HG02642 (cell line): Measurements from ENCODE around the gene ADH4.
"Not testable (repeated sequence)": the region's sequence is repeated elsewhere in the genome, so short reads cannot be mapped to it uniquely, and the experiment has no call there.

Source experiments
- ATAC-seq: cut with Tn5 transposase; IDR thresholded peaks from one replicate; pipeline ENCODE4 v1.9.1; 2021; ENCODE audit warnings: mild to moderate bottlenecking; ENCODE audit not compliant: unreplicated experiment, poor library complexity

Gene ADH4

DNA sequence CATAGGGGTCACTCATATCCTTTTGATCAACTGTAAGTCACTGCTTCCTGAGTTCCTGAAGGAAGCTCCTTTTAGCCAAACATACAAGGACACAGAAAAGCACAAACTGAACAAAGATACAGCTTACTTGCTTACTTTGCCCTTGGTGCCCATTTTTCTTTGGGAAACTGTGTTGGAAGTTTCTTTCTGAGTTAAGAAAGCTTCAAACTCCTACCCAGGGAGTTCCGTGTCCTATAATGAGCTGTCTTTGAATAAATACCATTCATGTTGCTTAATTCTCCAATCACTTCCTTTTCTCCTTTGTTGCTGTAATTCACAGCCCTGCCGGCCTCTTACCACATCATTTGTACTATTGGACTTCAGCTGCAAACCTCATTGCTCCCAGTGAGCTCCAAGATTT is at the start of gene ADH4:
Gene ADH4, minus strand, starts transcription at position 228 of the 400 bp plus-strand sequence. Its CDS starts 75 bp downstream, at position 153.
- no peak for ATAC-seq

DNA sequence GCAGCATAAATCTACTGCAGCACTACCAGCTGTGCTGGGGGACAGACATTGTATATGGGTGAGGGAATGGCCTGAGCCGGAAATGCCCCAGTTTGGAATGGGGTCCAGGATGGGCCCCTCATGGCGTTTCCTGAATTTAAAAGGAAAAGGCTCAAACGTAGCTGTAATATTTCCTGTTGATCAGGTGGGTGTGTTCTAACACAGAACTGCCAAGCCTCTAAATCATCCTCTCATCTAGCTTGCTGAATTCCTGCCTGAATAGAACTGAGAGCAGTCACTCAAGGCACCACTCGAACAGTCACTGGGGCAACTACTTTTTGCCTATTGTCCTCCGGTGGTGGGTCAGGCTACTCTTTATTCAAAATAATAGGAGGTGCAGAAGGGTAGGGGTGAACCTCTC is 46.2 kb upstream of the ADH4 start:
- ATAC-seq: no peak

DNA sequence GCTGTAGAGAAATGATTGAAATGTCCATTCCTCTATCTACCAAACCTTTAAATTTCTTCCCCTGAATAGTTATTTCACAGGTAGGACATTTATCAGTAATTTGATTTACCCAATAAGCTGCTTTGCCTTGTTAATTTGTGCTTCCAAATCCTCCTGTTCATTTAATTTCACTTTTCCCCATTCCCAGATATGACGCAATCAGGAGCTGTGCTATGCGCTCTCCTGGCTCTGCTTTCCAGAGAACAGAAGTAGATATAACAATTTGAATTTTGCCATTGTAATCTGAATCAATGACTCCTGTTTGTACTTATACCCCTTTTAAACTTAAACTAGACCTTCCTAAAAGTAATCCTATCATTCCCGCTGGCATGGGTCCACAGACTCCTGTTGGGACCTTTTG is 45.8 kb upstream of the ADH4 start:
- not testable (repeated sequence) for ATAC-seq

DNA sequence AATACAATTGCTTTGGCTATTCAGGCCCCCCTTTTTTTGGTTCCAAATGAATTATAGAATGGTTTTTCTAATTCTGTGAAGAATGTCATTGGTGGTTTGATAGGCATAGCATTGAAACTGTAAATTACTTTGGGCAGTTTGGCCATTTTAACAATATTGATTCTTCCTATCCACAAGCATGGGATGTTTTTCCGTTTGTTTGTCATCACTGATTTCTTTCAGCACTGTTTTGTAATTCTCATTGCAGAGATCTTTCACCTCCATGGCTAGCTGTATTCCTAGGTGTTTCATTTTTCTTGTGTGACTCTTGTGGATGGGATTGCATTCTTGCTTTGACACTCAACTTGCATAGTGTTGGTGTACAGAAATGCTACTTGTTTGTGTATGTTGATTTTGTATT is 41.9 kb upstream of the ADH4 start:
- no peak for ATAC-seq

DNA sequence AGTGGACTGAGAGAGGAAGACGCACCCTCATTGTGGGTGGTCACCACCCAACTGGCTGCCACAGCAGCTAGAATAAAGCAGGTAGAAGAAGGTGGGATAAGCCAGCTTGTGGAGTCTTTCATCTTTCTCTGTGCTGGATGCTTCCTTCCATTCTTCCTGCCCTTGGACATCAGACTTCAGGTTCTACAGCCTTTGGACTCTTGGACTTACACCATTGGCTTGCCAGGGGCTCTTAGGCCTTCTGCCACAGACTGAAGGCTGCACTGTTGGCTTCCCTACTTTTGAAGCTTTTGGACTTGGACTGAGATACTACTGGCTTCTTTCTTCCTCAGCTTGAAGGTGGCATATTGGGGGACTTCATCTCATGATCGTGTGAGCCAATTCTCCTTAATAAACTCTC is 41.5 kb upstream of the ADH4 start:
- ATAC-seq: no peak

GRCh38 chr4:99180382-99181070 is 36.4 kb upstream of the ADH4 start:
- no peak for ATAC-seq

- ATAC-seq: no peak
Measured at GRCh38 chr4:99179626-99180025, 35.5 kb upstream of the ADH4 start.

GRCh38 chr4:99179178-99179577 is 35.1 kb upstream of the ADH4 start:
- ATAC-seq: no peak

- ATAC-seq: no peak
Measured at GRCh38 chr4:99166544-99166943, 22.4 kb upstream of the ADH4 start.

GRCh38 chr4:99165978-99166377 is 21.9 kb upstream of the ADH4 start:
- ATAC-seq: no peak

GRCh38 chr4:99161373-99162099 is 17.4 kb upstream of the ADH4 start:
- no peak for ATAC-seq

DNA sequence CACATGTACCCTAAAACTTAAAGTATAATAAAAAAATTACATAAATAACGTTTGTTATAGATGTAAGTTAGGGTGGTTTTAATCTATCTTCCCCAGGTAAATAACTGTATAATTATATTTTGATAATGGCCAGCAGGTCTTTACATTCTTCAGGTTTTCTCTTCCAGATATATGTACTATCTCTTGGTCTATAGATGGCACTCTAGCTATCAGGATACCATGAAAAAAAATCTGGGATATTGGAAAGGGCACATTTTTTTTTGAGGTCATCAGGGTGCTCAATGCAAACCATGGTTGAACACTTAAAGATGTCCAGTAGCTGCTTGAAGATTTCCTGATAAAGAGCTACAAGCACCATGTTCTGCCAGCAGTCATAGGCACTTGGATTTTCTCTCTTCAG is 15.6 kb upstream of the ADH4 start:
- ATAC-seq: no peak

GRCh38 chr4:99157478-99157935 is 13.4 kb upstream of the ADH4 start:
- no peak for ATAC-seq

- no peak for ATAC-seq
Measured at GRCh38 chr4:99156992-99157391, 12.9 kb upstream of the ADH4 start.

- ATAC-seq: no peak
Measured at GRCh38 chr4:99154658-99155342, 10.7 kb upstream of the ADH4 start.

DNA sequence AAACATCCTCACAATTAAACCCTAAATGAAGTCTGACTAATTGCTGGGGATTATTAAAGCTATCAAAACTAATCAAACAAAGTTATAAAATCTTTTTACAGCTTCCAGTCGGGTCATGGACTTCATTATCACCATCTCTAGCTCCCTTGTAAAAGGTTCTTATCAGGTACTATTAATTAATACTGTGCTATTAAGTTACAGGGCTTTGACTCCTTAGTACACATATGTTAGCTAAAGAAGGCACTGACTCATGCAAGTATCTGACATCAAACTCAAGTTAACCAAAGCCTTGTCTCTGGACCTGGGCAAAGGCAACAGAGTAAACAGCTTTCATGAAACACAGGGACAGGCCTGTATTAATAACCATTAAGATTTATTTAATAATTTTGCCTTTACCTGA is 7.9 kb upstream of the ADH4 start:
- no peak for ATAC-seq

GRCh38 chr4:99151452-99151851 is 7.4 kb upstream of the ADH4 start:
- no peak for ATAC-seq

GRCh38 chr4:99149426-99150019 is 5.4 kb upstream of the ADH4 start:
- no peak for ATAC-seq

GRCh38 chr4:99148550-99148949 is 4.5 kb upstream of the ADH4 start:
- ATAC-seq: no peak

DNA sequence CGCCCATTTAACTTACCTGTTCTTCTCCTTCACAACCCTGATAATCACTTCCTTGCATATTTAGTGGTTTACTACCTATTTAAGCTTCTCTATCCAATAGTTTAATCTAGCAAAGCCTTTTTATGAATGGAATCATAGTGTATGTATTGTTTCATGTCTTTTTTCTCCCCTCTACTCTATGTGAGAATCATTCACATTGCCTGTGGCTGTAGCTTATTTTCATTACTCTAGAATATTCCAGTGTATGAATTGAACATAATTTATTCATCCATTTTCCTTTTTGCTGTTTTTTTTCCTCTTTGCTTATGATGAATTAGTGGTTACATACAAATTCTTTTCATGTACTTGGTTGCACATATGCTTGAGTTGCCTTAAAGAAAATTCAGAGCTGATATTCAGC is 490 bp upstream of the ADH4 start:
- no peak for ATAC-seq

GRCh38 chr4:99136329-99136728 is 7.8 kb downstream of the ADH4 start:
- no peak for ATAC-seq
